Stomach smooth muscle (tissue), 2 donors: ENCODE data around the gene GPR3.
A peak's percentile ranks its signal among the peaks of the same experiment; 100 is the strongest.

ENCODE experiments used
- H3K27ac ChIP-seq: one replicate; pipeline ENCODE4 v1.7.0; 2013; ENCODE audit warnings: mild to moderate bottlenecking, low read length, inconsistent platforms
- H3K27me3 ChIP-seq, 2 donors: one replicate each; pipeline ENCODE4 v1.7.0; 2013; ENCODE audit warnings: low read length in 2 of 2; ENCODE audit not compliant: insufficient read depth in 2 of 2, control insufficient read depth in 1 of 2
- H3K36me3 ChIP-seq, 2 donors: one replicate each; pipeline ENCODE4 v1.7.0; 2013; ENCODE audit warnings: low read length in 2 of 2; ENCODE audit not compliant: control insufficient read depth in 2 of 2, insufficient read depth in 2 of 2
- H3K4me1 ChIP-seq: one replicate; pipeline ENCODE4 v1.7.0; 2013; ENCODE audit warnings: low read length; ENCODE audit not compliant: control insufficient read depth, insufficient read depth
- H3K4me3 ChIP-seq, 2 donors: one replicate each; pipeline ENCODE4 v1.7.0; 2013; ENCODE audit warnings: low read length in 2 of 2
- H3K9ac ChIP-seq, 2 donors: one replicate each; pipeline ENCODE4 v1.7.0; 2013; ENCODE audit warnings: low read length in 2 of 2, mild to moderate bottlenecking in 1 of 2
- H3K9me3 ChIP-seq, 2 donors: one replicate each; pipeline ENCODE4 v1.7.0; 2013; ENCODE audit warnings: low read length in 2 of 2; ENCODE audit not compliant: control insufficient read depth in 2 of 2
- donor health status: healthy.
- donor health status: Pancreatic carcinoma.

The GPR3 gene

DNA sequence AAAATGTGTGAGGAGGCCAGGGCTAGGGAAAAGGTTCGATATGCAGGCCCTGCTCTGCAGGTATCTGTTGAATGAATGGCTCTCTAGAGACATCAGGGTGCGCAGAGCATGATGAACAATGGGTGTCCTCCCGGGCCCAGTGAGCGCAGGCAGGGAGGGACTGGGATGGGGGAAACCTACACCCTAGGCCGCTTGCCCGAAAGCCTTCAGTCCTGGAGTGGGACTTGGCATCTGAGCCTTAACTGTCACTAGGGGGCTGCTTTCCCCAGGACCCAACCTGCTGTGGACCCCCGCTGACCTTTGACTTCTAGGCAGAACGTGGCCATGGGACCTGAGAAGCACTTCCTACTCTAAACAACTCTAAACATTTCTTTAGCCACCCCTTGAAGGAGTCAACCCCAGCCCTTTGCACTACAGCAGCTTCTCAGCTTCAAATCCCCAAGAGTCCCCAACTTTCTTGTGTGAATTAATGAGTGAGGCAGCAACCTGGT is 25.2 kb upstream of the GPR3 start:
- H3K9ac ChIP-seq: peak overlapping the region; percentile 89 to 99
- peak overlapping the region; percentile 80 to 84 for H3K4me3 ChIP-seq
- H3K27ac ChIP-seq: peak overlapping the region; percentile 95
- peaks cover 27% of the 10 kb centered on the region for H3K4me1 ChIP-seq
- H3K36me3 ChIP-seq: peaks cover 4 to 18% of the 10 kb centered on the region in 2 donors
- no peaks in the 10 kb centered on the region for H3K27me3 ChIP-seq
- H3K9me3 ChIP-seq: no peaks in the 10 kb centered on the region

DNA sequence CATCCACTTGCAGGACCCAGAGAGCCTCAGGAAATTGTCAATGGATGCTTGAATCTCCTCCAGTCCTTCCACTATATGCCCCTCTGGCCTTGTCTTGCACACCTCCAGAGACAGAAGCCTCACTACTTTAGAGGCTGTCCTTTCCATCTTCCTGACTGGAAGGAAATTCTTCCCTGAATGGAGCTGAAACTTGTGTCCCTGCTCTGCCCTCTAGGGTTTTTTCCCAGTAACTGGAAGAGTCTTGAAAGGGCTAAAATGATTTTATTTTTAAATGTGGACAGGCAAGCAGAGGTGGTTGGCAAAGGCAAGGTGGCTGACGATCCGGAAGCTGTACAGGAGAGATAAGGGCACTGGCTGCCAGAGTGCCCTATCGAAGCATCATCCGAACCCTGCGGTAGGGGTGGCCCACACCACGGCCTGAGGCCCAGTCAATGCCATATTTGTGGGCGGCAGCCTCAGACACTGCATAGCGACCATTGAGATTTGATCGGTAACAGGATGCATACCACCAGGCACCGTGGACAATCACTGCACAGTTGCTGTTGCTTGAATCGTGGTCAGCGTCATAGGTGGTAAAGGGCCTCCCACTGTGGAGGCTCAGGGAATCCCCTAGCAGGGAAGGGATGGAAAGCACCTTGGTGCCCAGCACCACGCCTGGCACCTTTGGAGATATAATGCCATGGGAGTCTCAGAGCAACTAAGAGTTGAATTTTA is 23.4 kb upstream of the GPR3 start:
- Histone ChIP-seq H3K4me3 (no peak overlapping the region), H3K27me3 (no peaks in the 10 kb centered on the region), H3K4me1 (peaks cover 27% of the 10 kb centered on the region), H3K36me3 (peaks cover 0 to 5% of the 10 kb centered on the region in 2 donors), H3K9me3 (no peaks in the 10 kb centered on the region), H3K9ac (no peak overlapping the region), H3K27ac (no peak overlapping the region)

DNA sequence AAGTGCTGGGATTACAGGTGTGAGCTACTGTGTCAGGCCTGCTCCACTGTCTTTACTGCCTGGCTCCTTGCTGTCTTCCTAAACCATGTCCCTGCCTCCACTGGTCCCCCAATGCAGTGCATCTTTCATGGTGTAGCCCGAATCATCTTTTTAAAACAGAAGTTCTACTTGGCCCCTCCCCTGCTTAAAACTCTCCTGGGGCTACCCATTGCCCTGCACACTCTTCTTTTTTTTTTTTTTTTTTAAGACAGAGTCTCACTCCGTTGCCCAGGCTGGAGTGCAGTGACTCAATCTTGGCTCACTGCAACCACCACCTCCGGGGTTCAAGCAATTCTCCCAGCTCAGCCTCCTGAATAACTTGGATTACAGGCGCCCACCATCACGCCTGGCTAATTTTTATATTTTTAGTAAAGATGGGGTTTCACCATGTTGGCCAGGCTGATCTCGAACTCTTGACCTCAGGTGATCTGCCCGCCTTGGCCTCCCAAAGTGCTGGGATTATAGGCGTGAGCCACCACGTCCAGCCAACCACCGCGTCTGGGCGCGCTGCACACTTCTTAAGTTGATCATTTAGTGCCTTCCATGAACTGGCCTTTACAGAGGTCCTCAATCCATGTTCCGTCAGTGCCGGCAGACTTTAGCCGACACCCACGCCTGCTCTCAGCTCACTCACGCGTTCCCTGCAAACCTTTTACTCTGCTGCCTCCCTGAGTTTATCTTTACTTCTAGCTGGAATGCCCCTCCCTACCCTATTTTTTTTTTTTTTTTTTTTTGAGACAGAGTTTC is 20.2 kb upstream of the GPR3 start:
- H3K27ac ChIP-seq: no peak overlapping the region
- no peaks in the 10 kb centered on the region for H3K27me3 ChIP-seq
- no peak overlapping the region for H3K4me3 ChIP-seq
- H3K4me1 ChIP-seq: peaks cover 14% of the 10 kb centered on the region
- no peak overlapping the region for H3K9ac ChIP-seq
- H3K9me3 ChIP-seq: no peaks in the 10 kb centered on the region
- H3K36me3 ChIP-seq: no peaks in the 10 kb centered on the region

DNA sequence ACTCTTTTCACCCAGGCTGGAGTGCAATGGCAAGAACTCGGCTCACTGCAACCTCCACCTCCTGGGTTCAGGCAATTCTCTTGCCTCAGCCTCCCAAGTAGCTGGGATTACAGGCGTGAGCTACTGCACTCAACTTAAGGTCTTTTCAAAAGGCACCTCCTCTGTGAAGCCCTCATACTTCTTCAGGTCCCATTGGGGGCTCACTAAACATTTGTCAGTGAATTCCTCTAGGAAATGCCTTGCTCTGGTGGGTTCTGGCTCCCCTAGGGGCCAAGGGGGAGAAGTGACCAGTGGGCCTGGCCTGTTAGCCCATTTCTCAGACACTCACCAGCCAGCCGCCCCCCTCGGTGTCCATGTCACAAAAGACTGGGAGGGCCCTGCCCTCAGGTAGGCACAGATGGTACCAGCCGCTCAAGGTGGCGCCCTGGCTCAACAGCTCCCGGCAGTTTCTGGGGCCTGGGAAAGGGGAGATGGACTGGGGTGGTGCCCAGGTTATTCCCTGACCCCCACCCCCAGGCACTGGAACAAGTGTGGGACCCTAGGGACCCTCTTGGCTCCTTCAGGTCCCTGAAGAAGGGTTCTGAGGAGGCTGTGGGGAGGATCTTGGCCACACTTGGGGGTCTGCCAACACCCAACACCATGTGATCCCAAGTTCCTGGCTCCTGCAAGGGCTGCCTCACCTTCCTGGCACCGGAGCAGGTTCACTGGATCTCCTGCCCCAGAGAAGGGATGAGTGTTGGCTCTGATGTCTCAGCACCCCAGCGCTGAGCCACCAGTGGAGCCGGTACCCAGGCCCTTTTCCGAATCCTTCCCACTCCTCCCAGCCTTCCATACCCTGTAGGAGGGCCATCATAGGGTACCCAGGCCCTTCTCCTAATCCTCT is 19.4 kb upstream of the GPR3 start:
- Histone ChIP-seq H3K4me1 (peaks cover 8% of the 10 kb centered on the region), H3K4me3 (no peak overlapping the region), H3K27ac (no peak overlapping the region), H3K36me3 (no peaks in the 10 kb centered on the region), H3K27me3 (no peaks in the 10 kb centered on the region), H3K9ac (no peak overlapping the region), H3K9me3 (no peaks in the 10 kb centered on the region)

DNA sequence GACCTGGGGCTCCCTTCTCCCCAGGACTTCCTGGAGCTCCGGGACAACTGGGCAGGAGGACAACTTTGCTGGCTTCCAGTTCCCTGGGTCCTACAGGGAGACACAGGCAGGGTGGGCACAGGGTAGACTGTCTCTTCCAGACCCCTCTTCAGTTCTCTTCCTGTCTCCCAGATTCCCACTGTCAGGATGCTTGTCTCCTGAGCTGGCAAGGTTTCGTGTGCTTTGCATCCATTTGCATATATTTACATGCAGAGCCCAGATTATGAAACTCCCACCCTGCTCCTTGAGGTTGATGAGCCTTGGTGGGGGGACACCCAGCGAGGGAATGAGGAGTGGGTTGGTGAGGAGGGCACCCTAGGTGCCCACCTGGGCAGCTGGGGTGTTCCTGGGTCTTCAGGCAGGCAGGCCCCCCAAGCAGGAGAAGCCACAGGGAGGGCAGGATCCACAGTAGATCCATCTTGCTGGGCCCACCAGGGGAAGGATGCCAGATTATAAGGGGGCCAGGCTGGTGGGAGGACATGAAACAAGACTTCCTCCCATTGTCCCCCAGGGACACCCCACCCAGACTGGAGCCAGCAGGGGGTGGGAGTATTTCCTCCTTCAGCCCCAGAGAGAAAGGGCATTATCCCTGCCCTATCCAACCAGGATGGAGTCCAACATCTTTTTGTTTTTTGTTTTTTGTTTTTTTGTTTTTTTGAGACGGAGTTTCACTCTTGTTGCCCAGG is 17.9 kb upstream of the GPR3 start, which contains the start of gene FCN3:
Gene FCN3 (minus strand): TSS at position 463 of the 725 bp plus-strand sequence. CDS start 6 bp downstream, at position 457.
- H3K27ac ChIP-seq: no peak within 1 kb of the TSS
- H3K4me3 ChIP-seq: no peak within 1 kb of the TSS
- H3K4me1 ChIP-seq: peaks cover 3% of the 10 kb centered on the region
- no peaks in the 10 kb centered on the region for H3K9me3 ChIP-seq
- no peaks in the 10 kb centered on the region for H3K27me3 ChIP-seq
- H3K36me3 ChIP-seq: no peaks in the 10 kb centered on the region
- no peak within 1 kb of the TSS for H3K9ac ChIP-seq

DNA sequence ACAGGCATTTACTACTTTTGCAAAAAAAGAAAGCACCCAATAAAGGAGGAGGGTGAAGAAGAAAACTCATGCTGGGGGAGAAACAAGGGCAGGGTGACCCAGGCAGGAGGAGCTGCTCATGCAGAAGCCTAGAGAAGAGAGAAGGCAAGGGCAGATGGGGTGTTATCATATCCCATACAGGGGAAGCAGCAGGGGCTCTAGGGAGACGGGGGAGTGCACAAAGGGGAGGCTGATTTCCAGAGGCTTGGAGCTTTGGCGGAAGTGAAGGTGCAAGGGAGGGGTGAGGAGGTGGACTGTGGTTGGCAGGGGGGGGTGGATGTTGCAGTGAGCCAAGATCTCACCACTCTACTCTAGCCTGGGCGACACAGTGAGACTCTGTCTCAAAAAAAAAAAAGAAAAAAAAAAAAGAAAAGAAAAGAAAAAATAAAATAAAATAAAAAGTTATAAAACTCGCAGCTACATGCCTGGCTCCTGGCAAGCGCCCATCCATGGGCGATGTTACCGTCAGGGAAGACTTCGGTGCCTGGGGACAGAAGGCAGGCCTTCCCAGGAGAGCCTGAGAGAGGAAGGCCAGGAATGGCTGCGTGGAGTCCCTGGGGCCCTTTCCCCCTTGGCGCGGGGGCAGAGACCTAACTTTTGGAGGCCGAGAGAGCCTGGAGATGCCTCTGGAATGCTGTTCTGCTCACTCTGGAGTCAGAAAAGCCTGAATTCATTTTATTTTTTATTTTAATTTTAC is 14.5 kb upstream of the GPR3 start:
- Histone ChIP-seq H3K27ac (no peak overlapping the region), H3K9ac (no peak overlapping the region), H3K4me3 (no peak overlapping the region), H3K4me1 (peaks cover 2% of the 10 kb centered on the region), H3K27me3 (peaks cover 0 to 2% of the 10 kb centered on the region in 2 donors), H3K9me3 (no peaks in the 10 kb centered on the region), H3K36me3 (no peaks in the 10 kb centered on the region)

DNA sequence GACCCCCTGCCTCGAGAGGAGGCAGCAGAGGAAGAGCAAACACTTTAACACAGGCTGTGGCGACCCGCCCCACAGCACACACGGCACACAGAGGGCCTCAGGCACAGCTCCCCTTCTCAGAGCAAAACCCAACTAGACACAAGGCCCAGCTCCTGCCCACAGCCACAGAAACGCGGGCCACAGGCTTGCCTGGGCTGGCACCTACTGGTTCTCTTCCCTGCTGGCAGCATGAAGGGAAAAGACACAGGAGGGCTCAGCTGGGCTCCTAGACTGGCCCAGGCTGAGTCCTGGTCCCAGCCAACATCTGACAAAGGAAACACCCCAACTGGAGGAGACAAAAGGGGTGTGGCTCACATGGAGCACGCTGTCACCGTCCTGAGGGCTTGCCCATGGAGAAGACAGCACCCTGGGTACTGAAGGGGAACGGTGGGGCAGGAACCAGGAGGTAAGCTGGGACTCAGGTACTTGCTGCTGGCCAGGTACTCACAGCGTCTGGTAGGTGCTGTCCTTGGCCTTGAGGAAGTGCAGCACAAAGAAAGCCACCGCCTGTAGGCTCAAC is 12.8 kb upstream of the GPR3 start:
- H3K36me3 ChIP-seq: no peaks in the 10 kb centered on the region
- no peak overlapping the region for H3K27ac ChIP-seq
- no peaks in the 10 kb centered on the region for H3K9me3 ChIP-seq
- peaks cover 0 to 3% of the 10 kb centered on the region in 2 donors for H3K27me3 ChIP-seq
- no peak overlapping the region for H3K4me3 ChIP-seq
- H3K4me1 ChIP-seq: peaks cover 2% of the 10 kb centered on the region
- H3K9ac ChIP-seq: no peak overlapping the region

DNA sequence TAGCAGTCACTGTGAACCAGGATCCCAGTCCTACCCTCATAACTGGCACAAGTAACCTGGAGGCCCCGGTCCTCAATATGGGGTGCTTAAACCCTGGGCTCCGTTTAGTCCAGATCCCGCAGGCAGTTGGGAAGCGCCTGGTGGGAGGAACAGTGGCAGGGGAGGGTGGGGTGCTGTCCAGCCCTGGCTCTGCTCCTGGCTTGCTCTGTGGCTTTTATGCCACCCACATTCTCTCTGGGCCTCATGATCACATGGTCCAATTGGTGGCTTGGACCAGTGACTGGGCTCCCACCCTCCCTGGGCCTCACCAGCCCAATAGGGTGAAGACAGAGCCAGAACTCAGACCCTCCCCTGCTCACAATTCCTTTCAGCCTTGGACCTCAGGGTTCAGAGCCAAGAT is 12.2 kb upstream of the GPR3 start:
- H3K4me1 ChIP-seq: peaks cover under 1% of the 10 kb centered on the region
- no peaks in the 10 kb centered on the region for H3K9me3 ChIP-seq
- H3K27ac ChIP-seq: no peak overlapping the region
- no peak overlapping the region for H3K9ac ChIP-seq
- H3K27me3 ChIP-seq: peaks cover 0 to 3% of the 10 kb centered on the region in 2 donors
- no peak overlapping the region for H3K4me3 ChIP-seq
- no peaks in the 10 kb centered on the region for H3K36me3 ChIP-seq
